B cell (primary cell): ENCODE results near the gene ACOXL. TPM values are rescaled to one million over a fixed set of nuclear protein-coding genes. Genes with fewer than 3 reads are reported as not detected.

Experiments
- ATAC-seq: fragments of 200-7000 bp; cut with Tn5 transposase; one replicate; pipeline ENCODE4 v1.10.0; 2021; ENCODE audit warnings: low read depth, mild to moderate bottlenecking, moderate number of reproducible peaks, moderate library complexity
- CTCF ChIA-PET: fragments of 350-600 bp; sonication (Branson Sonifier 250); formaldehyde crosslinking; loops from one replicate; lab custom pipeline; 2021; ENCODE audit warnings: antibody characterized with exemption, inconsistent platforms; lab: Charles Lee
- POLR2A ChIA-PET: fragments of 350-600 bp; sonication (Branson Sonifier 250); formaldehyde crosslinking; loops from one replicate; lab custom pipeline; 2021; ENCODE audit warnings: antibody characterized with exemption; lab: Charles Lee
- DNase-seq: peaks from one replicate; pipeline ENCODE4 v3.0.0; 2013
- H2AFZ ChIP-seq: 2 replicates; pipeline ENCODE4 v1.6.1; 2012; ENCODE audit warnings: mild to moderate bottlenecking, low read depth, low read length; ENCODE audit not compliant: insufficient read depth, poor library complexity, severe bottlenecking
- H3K27ac ChIP-seq, 2 donors: 1 replicate in 1 of 2; 2 replicates in 1 of 2; pipeline ENCODE4 v1.5.1; 2012 to 2013; ENCODE audit warnings: low read length in 2 of 2, mild to moderate bottlenecking in 2 of 2, moderate library complexity in 1 of 2
- H3K27me3 ChIP-seq, 4 experiments: fragments of 200-600 bp in 1 of 4; sonication (generic) in 1 of 4; replicated peaks in 1 of 4; 1 replicate in 2 of 4; 2 replicates in 2 of 4; pipeline versions ENCODE4 v1.6.1 to v1.7.0; 2013 to 2016; ENCODE audit warnings: low read length in 3 of 4, mild to moderate bottlenecking in 2 of 4, mixed read lengths in 1 of 4, moderate library complexity in 1 of 4; ENCODE audit not compliant: insufficient read depth in 4 of 4, control insufficient read depth in 3 of 4; ENCODE audit errors: control extremely low read depth in 1 of 4
- H3K36me3 ChIP-seq, 2 experiments: replicated peaks in 1 of 2; 1 replicate in 1 of 2; 2 replicates in 1 of 2; pipeline versions ENCODE4 v1.6.1 to v1.7.1; 2013; ENCODE audit warnings: low read length in 1 of 2; ENCODE audit not compliant: insufficient read depth in 2 of 2, control insufficient read depth in 1 of 2; ENCODE audit errors: control extremely low read depth in 1 of 2, extremely low read depth in 1 of 2
- H3K4me1 ChIP-seq, 2 donors: fragments of 200-600 bp in 1 of 2; sonication (generic) in 1 of 2; 1 replicate in 1 of 2; 2 replicates in 1 of 2; pipeline versions ENCODE4 v1.5.1 to v1.6.1; 2013 to 2017; ENCODE audit warnings: low read length in 2 of 2; ENCODE audit not compliant: control insufficient read depth in 2 of 2, insufficient read depth in 2 of 2
- H3K4me2 ChIP-seq: replicated peaks from 2 replicates; pipeline ENCODE3; 2012; ENCODE audit warnings: mild to moderate bottlenecking, low read depth, low read length; ENCODE audit not compliant: poor library complexity, severe bottlenecking
- H3K4me3 ChIP-seq, 5 experiments: fragments of 200-600 bp in 1 of 5; sonication (generic) in 1 of 5; 1 replicate in 3 of 5; 2 replicates in 2 of 5; pipeline versions ENCODE4 v1.5.1 to v1.7.0; 2011 to 2016; ENCODE audit warnings: low read length in 4 of 5, mild to moderate bottlenecking in 4 of 5, low read depth in 2 of 5, control low read depth in 1 of 5, moderate library complexity in 1 of 5; ENCODE audit not compliant: insufficient read depth in 1 of 5; ENCODE audit errors: control extremely low read depth in 1 of 5, extremely low read depth in 1 of 5
- H3K79me2 ChIP-seq: fragments of 200-600 bp; sonication (generic); one replicate; pipeline ENCODE4 v1.6.0; 2016; ENCODE audit warnings: low read length; ENCODE audit not compliant: control insufficient read depth, insufficient read depth
- H3K9ac ChIP-seq: fragments of 200-600 bp; sonication (generic); 2 replicates; pipeline ENCODE4 v1.6.1; 2017; ENCODE audit warnings: mild to moderate bottlenecking, low read length, moderate library complexity
- H3K9me3 ChIP-seq, 3 donors: one replicate each; pipeline versions ENCODE4 v1.6.1 to v1.7.1; 2013; ENCODE audit warnings: low read length in 2 of 3; ENCODE audit not compliant: control insufficient read depth in 2 of 3, insufficient read depth in 1 of 3; ENCODE audit errors: control extremely low read depth in 1 of 3
- H4K20me1 ChIP-seq: 2 replicates; pipeline ENCODE4 v1.6.0; 2012; ENCODE audit warnings: mild to moderate bottlenecking, low read length; ENCODE audit not compliant: insufficient read depth, control insufficient read depth, poor library complexity, severe bottlenecking
- H3K27ac Mint-ChIP-seq: one replicate; pipeline ENCODE4 v1.8.0; 2021; ENCODE audit warnings: mixed read lengths
- H3K27me3 Mint-ChIP-seq: one replicate; pipeline ENCODE4 v1.8.0; 2021; ENCODE audit warnings: mixed read lengths
- H3K4me1 Mint-ChIP-seq: one replicate; pipeline ENCODE4 v1.8.0; 2021; ENCODE audit warnings: mixed read lengths
- H3K4me3 Mint-ChIP-seq: one replicate; pipeline ENCODE4 v1.8.0; 2021; ENCODE audit warnings: mixed read lengths
- H3K9me3 Mint-ChIP-seq: one replicate; pipeline ENCODE4 v1.8.0; 2022; ENCODE audit warnings: mixed read lengths; ENCODE audit not compliant: insufficient read depth
- CTCF ChIP-seq: fragments of 200-600 bp; IDR thresholded peaks from one replicate; pipeline ENCODE4 v1.8.0; 2022; ENCODE audit warnings: antibody characterized with exemption, mild to moderate bottlenecking
- EZH2 ChIP-seq: IDR thresholded peaks from 2 replicates; pipeline ENCODE4 v1.6.1; 2012; ENCODE audit warnings: borderline replicate concordance, low read depth, mild to moderate bottlenecking, moderate library complexity, low read length; ENCODE audit not compliant: insufficient read depth, poor library complexity, severe bottlenecking
- WGBS: methylation state at CpG from one replicate; pipeline ENCODE4 v1.1.5; 2013; ENCODE audit warnings: missing lambda C conversion rate; ENCODE audit not compliant: insufficient coverage; 5-methylcytosine and 5-hydroxymethylcytosine counted together
- intact Hi-C: fragments of 100-400 bp; cut with micrococcal nuclease; formaldehyde crosslinking; loops from one replicate; pipeline ENCODE4 v1.10.0; 2022
- polyA plus RNA-seq: library from polyadenylated mRNA; depleted of rRNA; stranded (reverse); fragments of >200 nt; gene quantifications from 2 replicates; pipeline ENCODE4 v1.2.3, GENCODE V29; 2012
- total RNA-seq, 2 donors: library from RNA; stranded (reverse); fragments of 120-200 nt in 1 of 2; gene quantifications; 1 replicate in 1 of 2; 2 replicates in 1 of 2; pipeline versions ENCODE4 v1.2.3 to v1.2.4, GENCODE V29; 2013 to 2022

Gene ACOXL
- total and polyA plus RNA-seq, 2 donors (not counting 1 experiment from before 2014, with no cell fraction given): 0.06 TPM; not detected in 1

DNA sequence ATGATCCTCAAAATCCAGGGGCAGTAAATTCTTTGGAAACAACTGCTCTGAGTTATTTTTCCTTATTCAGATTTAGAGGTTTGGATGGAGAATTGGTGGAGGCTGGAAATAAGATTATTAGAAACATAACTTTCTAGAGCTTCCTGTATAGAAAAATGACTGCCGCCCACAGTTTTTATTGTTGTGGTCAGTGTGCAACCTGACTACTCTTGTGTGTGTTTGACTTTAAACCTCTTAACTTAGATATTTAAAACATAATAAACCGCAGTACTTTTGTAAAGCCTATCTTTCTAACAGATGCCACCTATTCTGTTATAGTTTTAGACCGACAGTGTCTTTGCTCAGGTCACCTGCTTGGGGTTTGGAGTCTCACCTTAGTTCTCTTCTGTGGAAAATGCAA is 272.9 kb downstream of the ACOXL start:
- Histone ChIP-seq H3K4me3 (no peak overlapping the region), H3K36me3 (no peaks in the 10 kb centered on the region), H3K27me3 (peaks cover 0 to 7% (median 2%) of the 10 kb centered on the region in 4 experiments), H3K9ac (no peak overlapping the region), H2AFZ (no peak overlapping the region), H3K27ac (no peak overlapping the region), H3K79me2 (no peaks in the 10 kb centered on the region), H3K4me1 (no peaks in the 10 kb centered on the region), H3K9me3 (peaks cover 0 to 4% (median 0%) of the 10 kb centered on the region in 3 donors), H3K4me2 (no peak overlapping the region), H4K20me1 (no peaks in the 10 kb centered on the region)
- ChIA-PET POLR2A (no interaction called here), CTCF (no interaction called here)
- TF ChIP-seq CTCF (no peak), EZH2 (no peak)
- Mint-ChIP-seq H3K4me3 (no peak overlapping the region), H3K4me1 (no peaks in the 10 kb centered on the region), H3K27ac (no peak overlapping the region), H3K27me3 (peaks cover 36% of the 10 kb centered on the region), H3K9me3 (no peaks in the 10 kb centered on the region)
- WGBS: 100% methylated on average over 1 of the region's 3 CpGs
- intact Hi-C loops: no loop called here
- no peak for ATAC-seq
- DNase-seq: no peak

- H3K4me3 ChIP-seq: no peak overlapping the region
- WGBS: 87% methylated on average over 2 of the region's 4 CpGs
- no peak for ATAC-seq
- H2AFZ ChIP-seq: no peak overlapping the region
- peaks cover 0 to 5% (median 2%) of the 10 kb centered on the region in 4 experiments for H3K27me3 ChIP-seq
- Mint-ChIP-seq H3K4me1 (no peaks in the 10 kb centered on the region), H3K27ac (no peak overlapping the region), H3K27me3 (peaks cover 36% of the 10 kb centered on the region), H3K9me3 (no peaks in the 10 kb centered on the region), H3K4me3 (no peak overlapping the region)
- TF ChIP-seq CTCF: no peak
- intact Hi-C loops: no loop called here
- no peak for DNase-seq
- H3K9me3 ChIP-seq: peaks cover 0 to 4% (median 0%) of the 10 kb centered on the region in 3 donors
- H4K20me1 ChIP-seq: no peaks in the 10 kb centered on the region
- H3K27ac ChIP-seq: no peak overlapping the region
- no peak overlapping the region for H3K9ac ChIP-seq
- POLR2A ChIA-PET: no interaction called here
- H3K79me2 ChIP-seq: no peaks in the 10 kb centered on the region
- no peak overlapping the region for H3K4me2 ChIP-seq
- no peaks in the 10 kb centered on the region for H3K4me1 ChIP-seq
- no peaks in the 10 kb centered on the region for H3K36me3 ChIP-seq
- CTCF ChIA-PET: no interaction called here
These were observed 273.4 kb downstream of the ACOXL start for GRCh38 chr2:111005821-111006220.
